Measurements from ENCODE around the gene MMP19.
"Not testable (repeated sequence)": the region's sequence is repeated elsewhere in the genome, so short reads cannot be mapped to it uniquely, and the experiment has no call there.

MMP19 gene

GRCh38 chr12:55843431-55843830 lies 695 bp upstream of the MMP19 start:
- TF ChIP-seq, protein P1, sequence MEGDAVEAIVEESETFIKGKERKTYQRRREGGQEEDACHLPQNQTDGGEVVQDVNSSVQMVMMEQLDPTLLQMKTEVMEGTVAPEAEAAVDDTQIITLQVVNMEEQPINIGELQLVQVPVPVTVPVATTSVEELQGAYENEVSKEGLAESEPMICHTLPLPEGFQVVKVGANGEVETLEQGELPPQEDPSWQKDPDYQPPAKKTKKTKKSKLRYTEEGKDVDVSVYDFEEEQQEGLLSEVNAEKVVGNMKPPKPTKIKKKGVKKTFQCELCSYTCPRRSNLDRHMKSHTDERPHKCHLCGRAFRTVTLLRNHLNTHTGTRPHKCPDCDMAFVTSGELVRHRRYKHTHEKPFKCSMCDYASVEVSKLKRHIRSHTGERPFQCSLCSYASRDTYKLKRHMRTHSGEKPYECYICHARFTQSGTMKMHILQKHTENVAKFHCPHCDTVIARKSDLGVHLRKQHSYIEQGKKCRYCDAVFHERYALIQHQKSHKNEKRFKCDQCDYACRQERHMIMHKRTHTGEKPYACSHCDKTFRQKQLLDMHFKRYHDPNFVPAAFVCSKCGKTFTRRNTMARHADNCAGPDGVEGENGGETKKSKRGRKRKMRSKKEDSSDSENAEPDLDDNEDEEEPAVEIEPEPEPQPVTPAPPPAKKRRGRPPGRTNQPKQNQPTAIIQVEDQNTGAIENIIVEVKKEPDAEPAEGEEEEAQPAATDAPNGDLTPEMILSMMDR (IDR thresholded peaks at IDR 0.05; ENCODE audit: low read depth, low read length, missing control alignments): no peak
- DNase-seq (ENCODE audit: low read depth): no peak
- no peak overlapping the region for H3K4me3 ChIP-seq (ENCODE audit: low read depth, low read length)

GRCh38 chr12:55840581-55841351 lies 2.0 kb downstream of the MMP19 start:
- TF ChIP-seq, protein P1 (IDR thresholded peaks at IDR 0.05; ENCODE audit: low read depth, low read length, missing control alignments): no peak
- H3K4me3 ChIP-seq (ENCODE audit: low read depth, low read length): no peak overlapping the region

GRCh38 chr12:55839345-55840140 lies 3.2 kb downstream of the MMP19 start:
- no peak for DNase-seq (ENCODE audit: low read depth)
- H3K4me3 ChIP-seq (ENCODE audit: low read depth, low read length): no peak overlapping the region
- TF ChIP-seq, protein P1 (IDR thresholded peaks at IDR 0.05; ENCODE audit: low read depth, low read length, missing control alignments): no peak

More at GRCh38 chr12:55840581-55841351, 2.0 kb downstream of the MMP19 start:
- no peak for DNase-seq (ENCODE audit: low read depth)

GRCh38 chr12:55838361-55838760 lies 4.4 kb downstream of the MMP19 start:
- TF ChIP-seq, protein P1 (IDR thresholded peaks at IDR 0.05; ENCODE audit: low read depth, low read length, missing control alignments): no peak
- no peak overlapping the region for H3K4me3 ChIP-seq (ENCODE audit: low read depth, low read length)
- DNase-seq (ENCODE audit: low read depth): no peak

- DNase-seq (ENCODE audit: low read depth); H3K4me3 ChIP-seq (ENCODE audit: low read depth, low read length): not testable (repeated sequence)
Measured at GRCh38 chr12:55834400-55834799, 8.3 kb downstream of the MMP19 start.

DNA sequence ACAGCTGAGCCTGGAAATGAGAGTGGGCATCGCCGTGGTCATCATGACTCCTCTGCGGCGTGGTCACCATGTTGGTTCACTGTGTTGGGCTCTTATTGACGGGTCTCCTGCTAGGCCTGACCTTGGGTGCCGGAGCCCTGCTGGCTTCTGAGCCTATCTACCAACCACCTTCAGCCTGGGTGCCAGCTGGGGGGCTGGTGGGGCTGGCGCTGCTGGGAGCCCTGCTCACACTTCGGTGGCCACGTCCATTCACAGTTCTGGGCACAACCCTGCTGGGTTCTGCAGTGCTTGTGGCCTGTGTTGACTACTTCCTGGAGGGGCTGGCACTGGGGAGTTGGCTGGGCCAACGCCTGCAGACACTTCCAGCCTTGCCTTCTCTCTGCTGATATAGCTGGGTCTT lies 9.7 kb downstream of the MMP19 start:
- TF ChIP-seq, protein P1 (IDR thresholded peaks at IDR 0.05; ENCODE audit: low read depth, low read length, missing control alignments): no peak
- no peak overlapping the region for H3K4me3 ChIP-seq (ENCODE audit: low read depth, low read length)
- DNase-seq (ENCODE audit: low read depth): no peak

DNA sequence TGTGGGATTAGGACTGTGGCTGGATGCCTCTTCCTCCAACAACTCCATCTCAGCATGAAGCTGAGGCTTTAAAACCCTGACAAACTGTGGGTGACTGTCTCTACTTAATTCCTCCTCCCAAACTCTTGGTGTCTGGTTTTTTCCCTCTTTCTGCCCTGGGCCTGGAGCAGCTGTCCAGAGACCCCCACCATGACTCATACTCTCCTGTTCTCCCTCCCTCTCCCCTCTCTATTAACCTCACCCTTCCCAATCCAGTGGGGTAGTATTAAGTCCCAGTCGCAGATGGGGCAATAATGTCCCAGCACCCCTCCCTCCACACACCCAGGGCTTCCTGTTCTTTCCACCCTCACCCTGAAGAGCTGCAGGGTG lies 11.3 kb downstream of the MMP19 start:
- no peak for DNase-seq (ENCODE audit: low read depth)
- TF ChIP-seq, protein P1 (IDR thresholded peaks at IDR 0.05; ENCODE audit: low read depth, low read length, missing control alignments): no peak
- H3K4me3 ChIP-seq (ENCODE audit: low read depth, low read length): no peak overlapping the region

Data from GM12864 (cell line).